ENCODE results near the gene ADGRG3. TPM values are rescaled to one million over a fixed set of nuclear protein-coding genes. Genes with fewer than 3 reads are reported as not detected.
A peak's percentile ranks its signal among the peaks of the same experiment; 100 is the strongest.

Gene ADGRG3
- total and polyA plus RNA-seq, 2 of the 13 experiments (the other 11 are each of a cell fraction or from before 2014, with no cell fraction given) = 2.7 to 11.8 TPM

DNA sequence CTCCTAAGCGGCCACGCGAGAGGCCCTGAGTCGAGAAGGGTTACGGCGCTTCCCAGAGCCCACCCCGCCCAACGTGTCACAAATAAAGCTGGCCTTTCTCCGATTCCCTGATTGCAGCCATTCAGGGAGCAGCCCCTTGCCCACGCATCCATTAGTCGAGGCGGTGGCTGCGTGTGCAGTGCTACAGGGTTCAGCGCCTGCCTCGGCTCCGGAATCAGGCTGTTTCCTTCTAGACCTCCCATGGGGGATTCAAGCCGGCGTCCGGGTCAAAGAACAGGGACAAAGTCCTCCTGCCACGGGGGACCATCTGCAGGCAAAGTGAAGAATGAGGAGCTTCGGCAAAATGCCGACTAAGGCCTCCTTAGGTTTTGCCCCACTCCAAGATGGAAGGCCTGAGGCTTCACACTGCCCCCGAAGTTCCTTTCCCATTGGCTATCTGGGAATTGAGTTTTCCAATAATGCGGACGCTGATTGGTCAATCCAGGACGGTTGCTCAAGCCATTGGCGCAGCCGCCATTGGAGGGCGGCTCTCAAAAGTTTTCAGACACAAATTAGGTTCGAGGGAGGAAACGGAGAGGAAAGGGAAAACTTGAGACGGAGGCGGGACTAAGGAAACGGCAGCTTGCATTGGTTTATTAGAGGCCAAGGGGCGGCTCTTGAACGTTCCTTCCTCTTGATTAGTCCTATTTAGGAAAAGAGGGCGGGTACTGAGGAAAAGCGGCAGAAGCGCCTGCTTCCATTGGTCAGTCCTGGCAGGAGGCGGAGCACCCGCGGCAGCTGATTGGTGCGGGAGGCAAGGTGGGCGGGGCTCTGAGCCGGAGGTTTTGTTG, 67.0 kb downstream of the ADGRG3 start (continued):
- 0 out of 2 replicates have a peak, but pooled peaks have one; percentile 33 for TF ChIP-seq MEIS1 (CRISPR knock-in tag; IDR thresholded peaks at IDR 0.05; ENCODE audit: borderline replicate concordance)
- TF ChIP-seq MYC (CRISPR knock-in tag; IDR thresholded peaks at IDR 0.05; ENCODE audit: borderline replicate concordance) = peak; percentile 70
- TF ChIP-seq DR1 (CRISPR knock-in tag; IDR thresholded peaks at IDR 0.05) = peak; percentile 75; the same call in 1 of the 2 replicates
- TF ChIP-seq TIGD3 (CRISPR knock-in tag; IDR thresholded peaks at IDR 0.05; ENCODE audit: borderline replicate concordance) = peak; percentile 62; the same call in 1 of the 2 replicates
- peak; percentile 9; the same call in 1 of the 2 replicates for TF ChIP-seq ZNF280B (CRISPR knock-in tag; IDR thresholded peaks at IDR 0.05; ENCODE audit: borderline replicate concordance)
- TF ChIP-seq ATF1 (CRISPR knock-in tag; IDR thresholded peaks at IDR 0.05) = peak; percentile 93
- peak; percentile 86 for TF ChIP-seq CEBPZ (IDR thresholded peaks at IDR 0.05; ENCODE audit: low read length)
- TF ChIP-seq EP300 (IDR thresholded peaks at IDR 0.05; ENCODE audit: low read depth in 2 of 2, low read length in 2 of 2) = peak; percentile 20 to 34; a peak in 1 of 4 replicates
- TF ChIP-seq EP300 (CRISPR knock-in tag; IDR thresholded peaks at IDR 0.05; ENCODE audit: borderline replicate concordance) = no peak; the same call in 1 of the 2 replicates
- TF ChIP-seq SKI (IDR thresholded peaks at IDR 0.05; ENCODE audit: partially characterized antibody) = peak; percentile 5
- 0 out of 2 replicates have a peak, but pooled peaks have one; percentile 51 for TF ChIP-seq ZNF224 (CRISPR knock-in tag; IDR thresholded peaks at IDR 0.05)
- peak; percentile 25 for TF ChIP-seq HOXA5 (CRISPR knock-in tag; IDR thresholded peaks at IDR 0.05)
- TF ChIP-seq, protein P1, sequence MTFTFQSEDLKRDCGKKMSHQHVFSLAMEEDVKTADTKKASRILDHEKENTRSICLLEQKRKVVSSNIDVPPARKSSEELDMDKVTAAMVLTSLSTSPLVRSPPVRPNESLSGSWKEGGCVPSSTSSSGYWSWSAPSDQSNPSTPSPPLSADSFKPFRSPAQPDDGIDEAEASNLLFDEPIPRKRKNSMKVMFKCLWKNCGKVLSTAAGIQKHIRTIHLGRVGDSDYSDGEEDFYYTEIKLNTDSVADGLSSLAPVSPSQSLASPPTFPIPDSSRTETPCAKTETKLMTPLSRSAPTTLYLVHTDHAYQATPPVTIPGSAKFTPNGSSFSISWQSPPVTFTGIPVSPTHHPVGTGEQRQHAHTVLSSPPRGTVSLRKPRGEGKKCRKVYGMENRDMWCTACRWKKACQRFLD (CRISPR knock-in tag; IDR thresholded peaks at IDR 0.05; ENCODE audit: borderline replicate concordance) = peak; percentile 74; the same call in 1 of the 2 replicates
- peak; percentile 72 for TF ChIP-seq SALL1 (CRISPR knock-in tag; IDR thresholded peaks at IDR 0.05)
- TF ChIP-seq DZIP1 (CRISPR knock-in tag; IDR thresholded peaks at IDR 0.05) = peak; percentile 49; the same call in 1 of the 2 replicates
- TF ChIP-seq YEATS4 (CRISPR knock-in tag; IDR thresholded peaks at IDR 0.05; ENCODE audit: borderline replicate concordance) = peak; percentile 30; the same call in 1 of the 2 replicates

Measured in HepG2 (cell line).